ENCODE results near the gene CFH.
"Not testable (repeated sequence)": the region's sequence is repeated elsewhere in the genome, so short reads cannot be mapped to it uniquely, and the experiment has no call there.

Gene CFH

DNA sequence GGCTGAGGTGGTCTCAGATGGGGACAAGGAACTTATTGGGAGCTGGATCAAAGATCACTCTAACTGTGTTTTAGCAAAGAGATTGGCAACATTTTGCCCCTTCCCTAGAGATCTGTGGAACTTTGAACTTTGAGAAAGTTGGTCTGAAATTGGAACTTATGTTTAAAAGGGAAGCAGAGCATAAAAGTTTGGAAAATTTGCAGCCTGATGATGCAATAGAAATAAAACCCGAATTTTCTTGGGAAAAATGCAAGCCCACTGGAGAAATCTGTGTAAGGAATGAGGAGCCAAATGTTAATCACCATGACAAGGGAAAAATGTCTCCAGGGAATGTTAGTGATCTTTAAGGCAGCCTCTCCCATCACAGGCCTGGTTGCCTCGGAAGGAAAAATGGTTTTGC is 17.2 kb downstream of the CFH start:
- no peak for DNase-seq

DNA sequence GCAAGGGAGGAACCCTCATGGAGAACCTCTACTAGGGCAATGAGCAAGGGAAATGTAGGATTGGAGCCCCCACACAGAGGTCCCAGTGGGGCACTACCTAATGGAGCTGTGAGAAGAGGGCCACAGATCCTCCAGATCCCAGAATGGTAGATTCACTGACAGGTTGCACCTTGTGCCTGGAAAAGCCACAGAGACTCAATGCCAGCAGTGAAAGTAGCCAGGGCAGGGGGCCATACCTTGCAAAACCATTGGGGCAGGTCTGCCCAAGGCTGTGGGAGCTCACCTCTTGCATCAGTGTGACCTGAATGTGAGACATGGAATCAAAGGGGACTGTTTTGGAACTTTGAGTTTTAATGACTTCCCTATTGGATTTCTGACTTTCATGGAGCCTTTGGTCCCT is 17.9 kb downstream of the CFH start:
- no peak for DNase-seq

DNA sequence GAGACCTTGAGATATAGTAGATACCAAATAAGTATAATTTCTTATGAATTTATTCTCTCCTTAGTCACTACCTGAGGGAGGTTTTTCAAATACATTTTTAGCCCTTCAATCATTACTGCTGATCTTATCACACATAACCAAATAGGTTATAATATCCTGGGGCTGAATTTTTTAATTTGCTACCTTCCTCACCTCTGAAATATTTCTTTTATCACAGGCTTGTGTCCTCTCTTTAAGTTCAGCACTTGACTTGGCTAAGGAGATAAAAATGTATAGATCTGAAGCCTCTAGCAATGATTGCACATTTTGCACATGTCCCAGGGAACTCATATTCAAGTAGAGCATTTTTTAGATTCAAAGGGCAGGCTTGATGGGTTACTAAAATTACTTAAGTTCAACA is 23.1 kb downstream of the CFH start:
- DNase-seq, result no peak

DNA sequence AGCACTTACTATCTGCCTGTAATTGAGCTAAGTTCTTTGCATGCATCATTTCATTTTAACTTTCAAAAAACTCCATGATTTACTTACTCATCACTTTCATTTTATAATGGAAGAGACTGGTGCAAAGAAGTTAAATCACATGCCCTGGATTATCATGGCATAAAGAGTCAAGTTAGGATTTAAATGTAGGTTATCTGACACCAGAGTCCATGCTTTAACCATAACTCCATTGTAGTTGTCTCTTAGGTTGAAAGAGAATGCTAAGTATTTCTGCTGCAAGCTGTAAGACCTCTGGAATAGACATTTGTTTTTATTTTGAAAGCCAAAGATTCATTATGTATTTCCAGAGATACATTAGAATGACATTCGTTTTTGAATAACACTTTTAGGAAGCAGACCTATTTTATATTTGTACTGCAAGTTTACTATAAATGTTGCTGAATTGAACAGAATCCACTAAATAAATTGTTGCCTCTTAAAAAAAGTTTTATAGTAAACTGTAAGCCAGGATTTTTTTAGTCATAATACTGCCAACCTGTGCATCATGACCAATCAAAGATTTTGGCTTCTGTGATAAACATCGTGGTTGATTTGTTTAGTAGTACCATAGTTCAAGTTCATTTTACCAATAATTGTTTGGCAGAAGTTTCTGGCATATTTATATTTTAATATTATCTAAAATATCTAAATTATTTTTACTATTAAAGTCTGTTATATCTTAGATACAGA is 26.1 kb downstream of the CFH start:
- no peak for DNase-seq

DNA sequence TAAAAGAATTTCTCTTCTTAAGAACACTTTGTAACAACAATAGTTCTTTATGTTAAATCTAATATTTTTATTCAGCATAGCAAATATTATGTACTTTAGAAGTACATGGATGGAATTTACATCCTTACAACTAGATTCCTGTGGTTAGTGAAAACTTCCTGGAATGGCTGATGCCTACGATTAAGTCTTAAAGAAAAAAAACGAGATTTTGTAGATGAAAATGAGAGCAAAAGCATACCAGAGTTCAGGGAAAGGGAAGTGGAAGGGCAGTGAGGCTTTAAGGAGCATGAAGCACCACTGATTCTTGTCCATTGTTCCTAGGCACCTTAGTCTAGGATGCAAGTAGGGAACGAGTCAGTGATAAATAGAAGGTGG is 26.7 kb downstream of the CFH start:
- no peak for DNase-seq

DNA sequence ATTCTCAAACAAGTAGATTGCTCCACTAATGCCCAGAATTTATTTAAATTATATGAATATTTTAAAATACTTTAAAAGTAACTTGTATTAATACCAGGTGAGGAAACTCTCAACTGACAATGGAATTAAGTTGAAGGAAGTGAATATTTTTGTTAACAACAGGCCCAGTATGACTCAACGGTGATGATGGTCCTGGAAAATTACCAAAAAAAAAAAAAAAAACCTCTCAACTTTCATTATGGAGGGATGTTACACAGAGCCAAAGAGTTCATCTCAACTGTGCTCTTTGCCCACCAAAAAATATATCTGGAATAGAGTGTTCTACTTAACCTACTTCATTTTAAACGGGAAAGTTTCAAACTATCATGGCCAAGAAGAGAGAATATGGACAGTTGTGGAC is 28.3 kb downstream of the CFH start:
- no peak for DNase-seq

DNA sequence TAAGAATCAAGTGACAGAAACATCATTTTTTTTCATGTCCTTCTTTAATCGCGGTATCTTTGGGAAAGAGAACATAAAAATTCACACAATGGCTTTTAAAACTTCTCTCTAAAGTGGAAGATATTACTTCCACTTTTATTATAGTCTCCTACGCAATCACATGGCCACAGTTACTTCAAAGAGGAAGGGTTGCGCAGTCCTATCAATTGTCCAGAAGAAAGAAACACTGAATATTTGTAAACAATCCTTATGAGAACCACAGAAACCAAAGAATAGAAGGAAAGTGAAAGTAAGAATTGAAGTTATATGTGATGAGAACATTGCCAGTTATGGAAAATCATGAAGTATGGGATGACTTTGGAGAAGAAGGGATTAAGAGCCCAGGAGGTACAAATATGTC is 32.6 kb downstream of the CFH start:
- DNase-seq, result no peak

DNA sequence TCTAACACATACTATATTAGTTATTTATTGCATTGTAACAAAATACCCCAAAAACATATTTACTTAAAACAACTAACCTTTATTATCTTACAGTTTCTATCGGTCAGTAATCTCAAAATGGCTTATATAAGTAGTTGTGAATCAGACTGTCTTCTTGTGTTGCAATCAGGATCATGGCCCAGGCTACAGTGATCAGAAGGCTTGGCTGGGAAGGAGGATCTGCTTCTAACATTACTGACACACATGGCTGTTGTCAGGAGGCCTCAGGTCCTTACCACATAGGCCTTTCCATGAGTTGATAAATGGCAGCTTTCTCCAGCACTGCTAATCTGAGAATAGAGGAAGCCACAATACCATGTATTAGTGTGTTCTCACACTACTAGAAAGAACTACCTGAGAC is 33.7 kb downstream of the CFH start:
- no peak for DNase-seq

DNA sequence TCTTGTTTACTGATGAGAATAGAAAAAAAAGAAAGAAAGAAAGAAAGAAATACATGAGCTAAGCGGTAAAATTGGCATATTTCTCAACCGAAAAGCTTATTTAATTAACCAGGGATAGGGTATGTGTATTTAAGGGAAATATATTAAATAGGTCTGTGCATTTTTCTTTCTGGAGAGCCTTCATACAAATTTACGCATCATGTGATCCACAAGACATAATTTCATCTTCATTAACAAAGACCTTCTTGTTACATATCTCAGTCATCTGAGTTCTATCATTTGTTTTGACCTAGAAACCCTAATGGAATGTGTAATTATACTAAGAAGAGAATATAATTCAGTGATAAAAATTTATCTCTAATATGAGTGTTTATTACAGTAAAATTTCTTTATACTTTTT is 37.2 kb downstream of the CFH start:
- no peak for DNase-seq

DNA sequence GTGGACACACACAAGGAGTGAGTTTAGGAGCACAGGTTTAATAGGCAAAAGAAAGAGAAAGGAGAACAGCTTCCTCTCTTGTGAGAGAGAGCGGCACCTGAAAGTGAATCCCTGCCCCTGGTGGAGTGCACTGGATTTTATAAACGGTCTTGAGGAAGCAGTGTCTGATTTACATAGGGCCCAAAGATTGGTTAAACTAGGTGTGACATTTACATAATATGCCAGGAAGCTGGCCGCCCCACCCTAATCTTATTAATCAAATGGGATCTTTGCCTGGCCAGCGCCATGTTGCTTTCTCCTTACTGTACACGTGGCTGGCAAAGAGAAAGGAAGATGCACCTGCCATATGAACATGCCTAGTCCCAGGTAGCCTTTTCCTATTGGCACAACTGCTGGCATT is 38.7 kb downstream of the CFH start:
- DNase-seq, result no peak

DNA sequence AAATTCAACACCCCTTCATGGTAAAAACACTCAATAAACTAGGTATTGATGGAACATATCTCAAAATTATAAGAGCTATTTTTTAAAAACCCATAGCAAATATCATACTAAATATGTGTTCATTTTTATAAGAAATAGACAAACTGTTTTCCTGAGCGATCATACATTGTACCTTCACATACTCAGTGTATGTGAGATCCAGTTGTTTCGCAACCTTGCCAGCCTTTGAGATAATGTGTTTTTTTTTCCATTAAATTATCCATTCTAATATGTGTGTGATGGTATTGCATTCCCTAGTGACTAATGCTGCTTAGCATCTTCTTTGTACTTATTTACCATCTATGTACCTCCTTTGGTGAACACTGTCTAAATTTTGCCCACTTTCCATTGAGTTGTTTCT is 47.1 kb downstream of the CFH start:
- no peak for DNase-seq

DNA sequence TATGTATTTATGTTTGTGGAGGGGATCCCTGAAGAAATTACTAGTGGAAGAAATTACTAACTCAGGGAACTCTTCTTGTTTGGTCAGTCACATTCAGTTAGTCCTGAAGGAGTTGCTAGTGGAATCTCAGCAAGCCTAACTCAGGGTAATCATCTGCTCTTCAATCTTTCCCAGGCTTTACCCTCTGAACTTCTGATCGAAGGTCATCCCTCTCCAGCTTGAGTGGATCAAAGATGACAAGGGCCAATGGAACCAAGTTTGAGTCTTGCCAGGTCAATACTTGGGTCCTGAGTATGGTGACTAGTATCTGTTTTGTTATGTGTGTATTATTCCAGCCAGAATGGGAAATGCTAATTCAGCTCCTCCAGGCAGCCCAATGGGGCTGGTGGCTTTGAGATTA is 49.3 kb downstream of the CFH start:
- no peak for DNase-seq

DNA sequence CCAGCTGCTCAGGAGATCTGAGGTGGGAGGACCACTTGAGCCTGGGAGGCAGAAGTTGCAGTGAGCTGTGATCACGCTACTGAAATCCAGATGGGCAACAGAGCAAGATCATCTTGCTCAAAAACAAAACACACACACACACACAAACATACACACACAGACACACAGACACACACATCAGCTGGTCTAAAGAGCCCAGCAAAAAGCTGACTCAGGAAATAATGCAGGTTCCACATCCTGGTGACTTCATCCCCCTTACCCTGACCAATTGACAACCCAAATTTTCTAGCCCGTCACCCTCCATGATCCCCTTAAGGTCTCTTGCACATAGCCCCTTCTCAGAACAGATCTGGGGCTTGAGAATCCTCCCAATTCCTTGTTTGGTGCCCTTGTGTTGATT is 58.0 kb downstream of the CFH start:
- not testable (repeated sequence) for DNase-seq

DNA sequence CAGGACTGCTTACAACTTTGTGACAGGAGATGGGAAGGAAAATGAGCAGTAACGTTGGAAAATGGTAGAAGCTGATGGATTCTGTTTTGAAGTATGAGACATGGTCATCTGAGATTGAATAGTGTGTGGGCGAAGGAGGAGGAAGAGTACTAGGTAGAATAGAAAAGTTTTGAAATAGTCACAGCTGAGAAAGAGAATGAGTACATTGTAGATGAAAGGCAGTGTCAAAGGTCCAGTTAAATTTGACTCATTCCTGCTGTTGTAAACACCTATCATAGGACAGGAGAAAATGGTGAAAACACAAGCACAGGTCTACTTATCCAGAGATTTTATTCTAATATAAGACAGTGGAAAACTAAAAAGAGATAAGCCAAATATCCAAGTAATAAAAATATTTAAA is 66.0 kb downstream of the CFH start:
- no peak for DNase-seq

DNA sequence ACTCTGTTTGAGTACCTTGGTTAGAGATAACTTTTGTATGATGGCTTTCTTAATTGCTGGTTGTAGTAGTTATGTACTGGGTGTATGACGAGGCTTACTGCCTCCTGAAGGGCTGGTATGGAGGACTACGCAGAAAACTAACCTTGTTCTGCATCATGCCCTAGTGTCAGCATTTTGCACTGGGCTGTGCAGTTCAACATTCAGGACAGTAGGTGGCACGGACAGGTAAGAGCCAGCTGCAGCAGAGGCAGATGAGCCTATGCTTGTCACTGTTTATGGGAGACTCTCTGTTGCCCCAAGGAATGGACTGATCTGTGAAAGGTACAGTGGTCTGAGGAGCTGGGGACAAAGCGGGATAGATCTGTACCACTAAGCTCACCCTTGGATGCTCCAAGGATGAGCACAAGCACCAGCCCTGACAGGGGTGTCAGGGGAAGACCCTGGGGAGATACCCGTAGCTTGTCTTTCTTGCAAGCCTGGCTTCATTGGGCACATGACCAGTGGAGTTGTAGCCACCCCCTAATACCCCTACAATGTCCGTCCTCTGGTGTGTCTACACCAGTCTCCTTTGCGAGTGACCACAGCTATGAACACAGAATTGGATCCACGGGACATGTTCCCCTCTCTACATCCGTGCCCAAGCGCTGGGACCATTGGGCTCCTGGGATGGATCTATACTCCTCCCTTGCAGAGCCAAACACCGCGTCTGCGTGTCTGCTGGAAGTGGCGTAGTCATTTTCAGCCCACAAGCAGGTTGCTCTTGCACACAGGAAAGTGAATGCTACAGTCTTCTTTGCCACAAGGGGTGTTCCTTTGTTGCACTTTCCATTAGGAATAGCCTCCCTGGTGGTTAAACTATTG is 71.7 kb downstream of the CFH start:
- DNase-seq, result peak in 1 of 4 experiments; percentile 3

DNA sequence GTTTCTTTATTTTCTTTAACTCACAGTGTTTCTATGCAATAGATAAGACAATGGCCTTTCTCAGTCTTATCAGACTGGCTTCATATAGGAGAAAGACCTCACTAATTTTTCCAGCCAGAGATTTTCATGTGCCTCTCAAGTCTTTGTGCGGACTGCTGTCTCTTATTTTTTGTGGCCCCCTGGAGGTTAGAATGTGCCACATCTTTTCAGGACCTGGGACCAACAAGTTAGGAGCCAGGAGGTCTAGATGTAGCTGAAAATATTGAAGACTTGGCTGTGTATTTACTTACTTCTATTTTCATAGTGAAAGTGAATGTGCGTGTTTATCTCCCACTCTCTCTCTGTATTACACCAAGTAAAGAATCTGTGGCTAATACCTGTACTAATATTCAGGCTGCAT is 80.7 kb downstream of the CFH start:
- no peak for DNase-seq

DNA sequence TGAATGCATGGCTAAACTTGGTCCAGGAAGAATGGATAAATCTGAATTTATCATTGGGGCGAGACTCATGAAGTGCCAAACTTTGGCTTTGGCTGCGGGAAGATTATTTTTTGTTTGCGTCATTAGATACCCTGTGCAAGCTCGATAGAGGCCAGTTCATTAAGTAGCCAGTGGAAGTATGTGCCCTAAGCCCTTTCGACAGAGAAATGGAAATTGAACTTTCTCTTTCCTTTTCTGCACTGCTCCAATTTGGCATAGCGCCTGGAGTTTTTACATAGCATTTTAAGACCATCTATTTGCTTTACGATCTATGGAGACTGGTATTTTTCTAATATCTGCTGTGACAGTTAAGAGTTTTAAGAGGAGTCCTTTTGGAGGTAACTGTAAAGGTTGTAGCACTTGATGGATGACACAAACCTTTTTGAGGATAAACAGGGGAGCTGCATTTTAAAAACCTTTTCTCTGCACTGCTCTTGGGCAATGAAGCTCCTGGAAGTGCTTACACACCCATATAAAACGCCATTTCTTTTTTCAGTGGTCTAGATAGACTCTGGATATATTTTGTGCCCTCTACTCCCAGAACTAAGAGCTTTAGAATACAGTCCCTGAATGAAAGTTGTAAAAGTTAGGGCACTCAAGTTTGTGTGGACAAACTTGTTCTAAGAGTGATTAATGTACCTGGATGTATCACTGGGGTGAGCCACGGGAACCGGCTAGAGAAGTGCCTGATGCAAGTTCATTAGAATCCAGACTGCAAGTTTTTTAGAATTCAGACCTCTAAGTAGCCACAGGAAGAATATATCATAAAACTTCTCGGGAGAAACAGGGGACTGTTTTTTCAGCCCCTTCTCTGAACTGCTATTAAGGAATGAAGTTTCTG is 81.5 kb downstream of the CFH start:
- no peak for DNase-seq

DNA sequence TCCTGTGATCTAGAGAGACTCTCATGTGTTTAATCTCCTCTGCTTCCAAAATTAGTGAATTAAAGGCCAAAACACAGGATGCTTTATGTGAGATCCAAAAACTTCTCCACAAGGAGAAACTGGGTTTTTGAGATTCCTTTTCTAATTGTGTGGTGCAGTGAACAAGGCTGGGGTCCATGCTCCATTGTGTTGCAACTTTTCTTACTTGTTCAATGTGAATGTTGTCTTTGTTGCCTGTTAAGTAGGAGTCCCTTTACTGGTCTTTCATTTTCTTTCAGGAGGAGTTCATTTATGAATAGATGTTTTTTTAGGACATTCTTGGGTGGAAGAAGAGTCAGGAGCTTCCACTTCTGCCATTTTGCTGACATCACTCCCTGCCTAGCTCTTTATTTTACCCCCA is 82.2 kb downstream of the CFH start:
- no peak for DNase-seq

DNA sequence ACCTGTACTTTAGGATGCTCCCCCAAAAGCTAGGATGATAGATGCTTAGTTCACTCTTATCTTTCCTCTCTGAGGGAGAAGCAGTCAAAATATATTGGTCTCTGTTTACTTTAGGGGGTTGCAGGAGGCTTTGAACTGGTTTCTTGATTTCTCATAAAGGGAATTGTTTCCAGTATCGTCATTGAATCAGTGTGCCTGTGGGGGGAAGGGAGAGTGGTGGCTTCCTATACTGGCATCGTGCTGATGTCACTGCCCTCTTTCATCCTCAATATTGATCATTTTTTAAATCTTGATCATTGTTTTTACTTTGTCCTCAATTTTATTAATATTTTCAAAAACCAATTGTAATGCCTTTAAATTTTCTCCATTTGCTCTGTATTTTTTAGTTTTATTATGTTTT is 82.6 kb downstream of the CFH start:
- DNase-seq, result no peak

DNA sequence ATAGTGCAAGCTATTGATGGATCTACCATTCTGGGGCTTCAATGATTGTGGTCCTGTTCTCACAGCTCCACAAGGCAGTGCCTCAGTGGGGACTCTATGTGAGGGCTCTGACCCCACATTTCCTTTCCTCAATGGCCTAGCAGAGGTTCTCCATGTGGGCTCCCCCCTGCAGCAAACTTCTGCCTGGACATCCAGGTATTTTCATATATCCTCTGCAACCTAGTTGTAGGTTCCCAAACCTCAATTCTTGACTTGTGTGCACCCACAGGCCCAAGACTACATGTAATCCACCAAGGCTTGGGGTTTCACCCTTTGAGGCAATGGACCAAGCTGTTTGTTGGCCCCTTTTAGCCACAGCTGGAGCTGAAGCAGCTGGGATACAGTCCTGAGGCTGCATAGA is 86.9 kb downstream of the CFH start:
- no peak for DNase-seq

DNA sequence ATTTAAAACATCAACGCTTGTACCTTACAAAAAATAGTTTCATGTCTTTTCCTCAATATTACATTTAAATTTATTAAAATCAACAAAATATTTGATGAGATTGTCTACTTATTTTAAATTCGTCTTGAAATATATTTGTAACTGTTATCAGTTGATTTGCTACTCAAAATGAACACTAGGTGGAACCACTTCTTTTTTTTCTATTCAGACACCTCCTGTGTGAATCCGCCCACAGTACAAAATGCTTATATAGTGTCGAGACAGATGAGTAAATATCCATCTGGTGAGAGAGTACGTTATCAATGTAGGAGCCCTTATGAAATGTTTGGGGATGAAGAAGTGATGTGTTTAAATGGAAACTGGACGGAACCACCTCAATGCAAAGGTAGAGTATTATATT is 91.4 kb downstream of the CFH start:
- not testable (repeated sequence) for DNase-seq

DNA sequence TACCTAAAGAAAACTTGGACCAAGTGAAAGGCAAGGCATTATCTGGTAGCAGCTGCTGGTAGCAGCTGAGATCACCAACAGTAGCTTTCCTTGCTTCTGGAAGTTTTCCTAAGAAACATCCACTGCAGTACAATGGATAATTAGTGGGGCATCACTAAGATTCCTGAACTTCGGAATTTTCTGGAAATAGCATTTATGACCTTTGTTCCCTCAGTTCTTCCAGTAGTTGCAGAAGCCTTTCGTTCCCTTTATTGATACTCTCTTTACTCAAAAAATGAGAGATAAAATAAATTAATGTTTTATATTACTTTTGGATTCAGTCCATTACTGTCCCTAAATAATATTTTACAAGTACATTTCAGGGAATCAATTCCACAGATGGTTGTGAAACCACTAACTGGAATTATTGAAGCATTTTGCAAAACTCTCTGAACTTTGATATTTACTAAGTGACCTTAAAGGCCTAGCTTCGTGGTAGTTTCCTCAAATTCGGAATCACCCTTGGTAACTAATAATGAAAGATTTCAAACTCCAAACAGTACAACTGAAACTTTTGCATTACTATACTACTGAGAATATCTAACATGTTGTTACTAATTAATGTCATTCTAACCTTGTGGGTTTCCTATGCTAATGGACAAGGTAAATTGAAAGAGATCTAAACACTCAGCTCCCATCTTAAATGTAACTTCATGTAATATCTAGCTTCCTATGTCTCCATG is 113.3 kb downstream of the CFH start:
- DNase-seq, result not testable (repeated sequence)

DNA sequence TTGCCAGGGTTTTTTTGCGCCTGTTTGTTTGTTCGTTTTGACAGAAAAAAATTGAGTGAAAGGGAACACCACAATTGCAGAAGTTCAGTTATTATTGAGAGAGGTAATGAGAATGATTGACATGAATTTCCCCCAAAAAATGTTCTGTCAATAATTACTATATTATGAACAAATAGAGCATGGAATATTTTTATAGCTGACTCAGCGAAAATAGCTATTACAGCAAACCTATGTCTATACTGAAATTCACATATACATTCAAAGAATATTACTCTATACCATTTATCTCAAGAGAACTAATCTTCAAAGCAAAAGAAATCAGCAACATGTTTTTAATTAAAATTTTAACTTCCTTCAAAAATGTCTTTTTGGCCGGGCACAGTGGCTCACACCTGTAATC is 118.0 kb downstream of the CFH start:
- not testable (repeated sequence) for DNase-seq
